Gastroesophageal sphincter (tissue), 4 donors: ENCODE measurements around the gene XYLT1. TPM values are rescaled to one million over a fixed set of nuclear protein-coding genes. Genes with fewer than 3 reads are reported as not detected.

Experiments used
- ATAC-seq: fragments of 150-250 bp; one replicate; pipeline ENCODE4 v1.9.1; 2016; ENCODE audit warnings: mild to moderate bottlenecking, moderate library complexity
- H3K27ac ChIP-seq, 4 donors: fragments of 200-600 bp; sonication (generic) in 3 of 4; 1 replicate in 3 of 4; 2 replicates in 1 of 4; pipeline ENCODE4 v1.5.1; 2016 to 2019
- H3K27me3 ChIP-seq: fragments of 200-600 bp; sonication (generic); one replicate; pipeline ENCODE4 v1.5.1; 2019
- H3K36me3 ChIP-seq, 2 donors: fragments of 200-600 bp; sonication (generic); one replicate each; pipeline ENCODE4 v1.5.1; 2019; ENCODE audit warnings: control low read depth in 1 of 2
- H3K4me1 ChIP-seq, 3 donors: fragments of 200-600 bp; sonication (generic); 1 replicate in 2 of 3; 2 replicates in 1 of 3; pipeline ENCODE4 v1.5.1; 2016 to 2019; ENCODE audit warnings: control low read depth in 2 of 3
- H3K4me3 ChIP-seq, 2 donors: fragments of 200-600 bp; sonication (generic); one replicate each; pipeline ENCODE4 v1.5.1; 2019; ENCODE audit warnings: mild to moderate bottlenecking in 1 of 2, moderate library complexity in 1 of 2
- H3K9me3 ChIP-seq, 3 donors: fragments of 200-600 bp; sonication (generic); one replicate each; pipeline ENCODE4 v1.5.1; 2017 to 2019; ENCODE audit warnings: control low read depth in 2 of 3
- EP300 ChIP-seq: sonication (generic); formaldehyde crosslinking; IDR thresholded peaks from one replicate; pipeline ENCODE4 v1.6.1; 2017; ENCODE audit warnings: antibody characterized with exemption, mild to moderate bottlenecking
- POLR2A ChIP-seq, 2 donors: fragments of 450-650 bp; IDR thresholded peaks; one replicate each; pipeline ENCODE4 v1.6.1; 2017; ENCODE audit warnings: antibody characterized with exemption in 2 of 2, mild to moderate bottlenecking in 2 of 2, moderate library complexity in 1 of 2
- POLR2AphosphoS5 ChIP-seq: sonication (generic); formaldehyde crosslinking; IDR thresholded peaks from one replicate; pipeline ENCODE4 v1.6.1; 2017; ENCODE audit warnings: antibody characterized with exemption
- WGBS, 2 donors: methylation state at CpG; one replicate each; pipeline ENCODE4 v1.1.5; 2018; ENCODE audit warnings: low coverage in 1 of 2; 5-methylcytosine and 5-hydroxymethylcytosine counted together
- total RNA-seq, 4 donors: library from RNA; depleted of rRNA; stranded (reverse); fragments of >200 nt; gene quantifications; one replicate each; pipeline ENCODE4 v1.1.0, GENCODE V29; 2016
- TF ChIP-seq, protein P1 (sequence below), 4 experiments: fragments of 200-600 bp in 2 of 4; fragments of 450-650 bp in 2 of 4; sonication (generic) in 1 of 4; IDR thresholded peaks; one replicate each; pipeline ENCODE4 v1.5.1; 2017 to 2019; ENCODE audit warnings: antibody characterized with exemption in 4 of 4, mild to moderate bottlenecking in 2 of 4, moderate library complexity in 2 of 4

The XYLT1 gene
- total RNA-seq, 4 donors from 2014 or later, result 19.1 to 51.6 (median 23.7) TPM

DNA sequence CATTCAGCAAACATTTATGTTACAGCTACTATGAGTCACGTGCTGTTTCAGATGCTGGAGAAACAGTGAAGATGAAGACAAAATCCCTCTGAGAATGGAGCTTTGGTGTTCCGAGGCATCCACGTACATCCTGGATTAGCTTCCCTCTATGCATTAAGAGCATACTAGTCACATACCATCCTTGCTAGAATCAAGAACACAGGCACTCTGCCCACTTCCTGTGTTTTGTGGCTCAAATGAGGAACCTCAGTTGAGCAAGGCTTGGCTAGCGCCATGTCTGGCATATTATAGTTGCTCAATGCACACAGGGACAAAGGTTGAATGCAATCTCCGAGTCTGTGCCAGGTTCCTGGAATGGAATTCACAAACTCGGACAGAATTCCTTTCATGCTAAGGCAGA, 297.5 kb downstream of the XYLT1 start:
- WGBS, 2 donors, result 80 to 83% methylated on average over 5 of the region's 6 CpGs
- Histone ChIP-seq H3K27ac (no peak overlapping the region), H3K36me3 (peaks cover 0 to 8% of the 10 kb centered on the region in 2 donors)

DNA sequence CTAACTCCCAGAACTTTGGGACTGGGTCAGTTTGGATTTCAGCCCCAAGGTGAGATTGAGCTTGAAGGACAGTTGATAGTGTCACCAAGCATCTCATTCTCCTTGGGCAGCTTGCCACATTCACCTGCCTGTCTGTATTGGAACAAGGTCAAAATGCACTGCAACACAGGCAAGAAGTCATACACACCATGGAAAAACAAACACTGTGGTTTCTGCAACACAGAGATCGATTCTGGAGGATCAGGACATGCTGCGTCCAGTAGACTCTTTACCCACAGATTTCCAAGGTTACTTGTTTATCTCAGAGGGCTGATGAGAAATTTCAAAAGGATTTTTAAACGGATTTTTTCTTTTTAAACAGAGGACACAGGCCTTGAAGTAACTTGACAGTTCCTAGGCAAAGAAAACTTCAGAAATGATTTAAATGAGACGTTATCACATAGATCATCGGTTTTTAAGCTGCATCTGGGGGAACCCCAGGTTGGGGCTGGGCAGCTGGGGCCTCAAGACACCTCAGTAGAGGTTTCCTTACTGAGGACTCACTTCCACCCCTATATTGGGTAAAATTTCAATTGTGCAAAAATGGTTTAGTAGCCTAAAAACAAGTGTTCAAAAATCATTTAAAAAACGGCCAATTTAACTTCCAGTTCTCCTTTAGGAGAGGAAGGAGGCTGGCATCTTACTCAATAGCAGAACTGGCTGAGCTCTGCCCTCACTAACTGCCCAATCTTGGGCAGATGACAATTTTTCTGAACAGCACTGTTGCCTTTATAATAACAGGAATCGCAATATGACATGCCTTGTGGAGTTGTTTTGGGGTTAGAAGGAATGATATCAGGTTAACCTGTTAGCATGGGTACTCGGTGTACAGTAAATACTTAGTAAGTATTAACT, 299.3 kb downstream of the XYLT1 start:
- 60 to 67% methylated on average over 7 to 8 of the region's 8 CpGs for WGBS, 2 donors
- no peak overlapping the region for H3K4me3 ChIP-seq
- no peak overlapping the region for H3K27ac ChIP-seq
- H3K4me1 ChIP-seq, result no peaks in the 10 kb centered on the region
- H3K9me3 ChIP-seq, result no peaks in the 10 kb centered on the region
- H3K27me3 ChIP-seq, result no peaks in the 10 kb centered on the region
- peaks cover 0 to 17% of the 10 kb centered on the region in 2 donors for H3K36me3 ChIP-seq
- no peak for ATAC-seq
- TF ChIP-seq POLR2A (IDR thresholded peaks at IDR 0.05) (no peak), EP300 (no peak), POLR2AphosphoS5 (no peak)
- TF ChIP-seq, protein P1, sequence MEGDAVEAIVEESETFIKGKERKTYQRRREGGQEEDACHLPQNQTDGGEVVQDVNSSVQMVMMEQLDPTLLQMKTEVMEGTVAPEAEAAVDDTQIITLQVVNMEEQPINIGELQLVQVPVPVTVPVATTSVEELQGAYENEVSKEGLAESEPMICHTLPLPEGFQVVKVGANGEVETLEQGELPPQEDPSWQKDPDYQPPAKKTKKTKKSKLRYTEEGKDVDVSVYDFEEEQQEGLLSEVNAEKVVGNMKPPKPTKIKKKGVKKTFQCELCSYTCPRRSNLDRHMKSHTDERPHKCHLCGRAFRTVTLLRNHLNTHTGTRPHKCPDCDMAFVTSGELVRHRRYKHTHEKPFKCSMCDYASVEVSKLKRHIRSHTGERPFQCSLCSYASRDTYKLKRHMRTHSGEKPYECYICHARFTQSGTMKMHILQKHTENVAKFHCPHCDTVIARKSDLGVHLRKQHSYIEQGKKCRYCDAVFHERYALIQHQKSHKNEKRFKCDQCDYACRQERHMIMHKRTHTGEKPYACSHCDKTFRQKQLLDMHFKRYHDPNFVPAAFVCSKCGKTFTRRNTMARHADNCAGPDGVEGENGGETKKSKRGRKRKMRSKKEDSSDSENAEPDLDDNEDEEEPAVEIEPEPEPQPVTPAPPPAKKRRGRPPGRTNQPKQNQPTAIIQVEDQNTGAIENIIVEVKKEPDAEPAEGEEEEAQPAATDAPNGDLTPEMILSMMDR (IDR thresholded peaks at IDR 0.05), result no peak

More for the DNA sequence above, 297.5 kb downstream of the XYLT1 start:
- Histone ChIP-seq H3K27me3 (no peaks in the 10 kb centered on the region), H3K9me3 (no peaks in the 10 kb centered on the region), H3K4me3 (no peak overlapping the region), H3K4me1 (no peaks in the 10 kb centered on the region)
- ATAC-seq, result peak; percentile 71
- no peak for TF ChIP-seq EP300
- TF ChIP-seq POLR2AphosphoS5, result no peak
- TF ChIP-seq POLR2A (IDR thresholded peaks at IDR 0.05), result no peak
- TF ChIP-seq, protein P1 (IDR thresholded peaks at IDR 0.05), result no peak

DNA sequence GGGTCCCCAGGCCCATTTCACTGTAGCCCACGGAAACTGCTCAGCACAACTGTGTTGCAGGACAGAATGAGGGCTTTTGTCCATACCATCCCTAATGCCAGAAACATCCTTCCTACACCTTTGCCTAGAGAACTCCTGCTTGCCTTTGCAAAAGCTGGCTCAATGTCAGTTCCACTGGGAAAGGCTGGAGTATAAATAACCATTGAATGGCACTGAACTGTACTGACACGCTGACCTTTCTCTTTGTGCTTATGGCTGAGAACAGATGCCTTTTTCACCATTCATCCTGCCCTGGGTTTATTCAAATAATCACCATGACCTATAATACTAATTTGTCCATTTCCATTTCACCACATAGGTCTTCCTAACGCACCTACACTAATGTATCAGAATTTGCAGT, 300.3 kb downstream of the XYLT1 start:
- no peak for TF ChIP-seq EP300
- TF ChIP-seq, protein P1 (IDR thresholded peaks at IDR 0.05), result no peak
- no peak for TF ChIP-seq POLR2A (IDR thresholded peaks at IDR 0.05)
- TF ChIP-seq POLR2AphosphoS5, result no peak
- ATAC-seq, result no peak
- H3K27me3 ChIP-seq, result no peaks in the 10 kb centered on the region
- 83 to 91% methylated on average over 2 to 3 of the region's 3 CpGs for WGBS, 2 donors
- H3K9me3 ChIP-seq, result no peaks in the 10 kb centered on the region
- no peak overlapping the region for H3K27ac ChIP-seq
- peaks cover 0 to 25% of the 10 kb centered on the region in 2 donors for H3K36me3 ChIP-seq
- H3K4me3 ChIP-seq, result no peak overlapping the region
- no peaks in the 10 kb centered on the region for H3K4me1 ChIP-seq

DNA sequence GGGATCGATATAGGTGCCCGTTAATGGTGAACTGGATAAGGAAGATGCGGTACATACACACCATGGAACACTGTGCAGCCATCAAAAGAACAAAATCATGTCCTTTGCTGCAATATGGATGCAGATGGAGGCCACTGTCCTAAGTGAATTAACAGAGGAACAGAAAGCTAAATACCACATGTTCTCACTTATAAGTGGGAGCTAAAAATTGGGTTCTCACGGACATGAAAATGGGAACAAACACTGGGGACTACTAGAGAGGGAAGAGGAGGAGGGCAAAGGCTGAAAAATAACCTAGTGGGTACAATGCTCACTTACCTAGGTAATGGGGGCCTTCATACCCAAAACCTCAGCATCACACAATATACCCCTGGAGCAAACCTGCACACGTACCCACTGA, 302.6 kb downstream of the XYLT1 start:
- WGBS, 2 donors, result 93 to 96% methylated on average over 2 to 5 of the region's 5 CpGs

More for the DNA sequence above, 302.6 kb downstream of the XYLT1 start:
- Histone ChIP-seq H3K27ac (no peak overlapping the region), H3K36me3 (peaks cover 0 to 25% of the 10 kb centered on the region in 2 donors), H3K9me3 (no peaks in the 10 kb centered on the region), H3K4me3 (no peak overlapping the region), H3K4me1 (no peaks in the 10 kb centered on the region), H3K27me3 (no peaks in the 10 kb centered on the region)
- TF ChIP-seq, protein P1 (IDR thresholded peaks at IDR 0.05), result no peak
- TF ChIP-seq EP300, result no peak
- TF ChIP-seq POLR2AphosphoS5, result no peak
- no peak for TF ChIP-seq POLR2A (IDR thresholded peaks at IDR 0.05)
- no peak for ATAC-seq
